Raji (cell line): Measurements from ENCODE around the gene TSPAN12.

Source experiments
- POLR2A ChIP-seq: IDR thresholded peaks from 2 replicates; pipeline ENCODE4 v1.6.1; 2011; ENCODE audit warnings: low read depth, low read length, control low read depth; ENCODE audit not compliant: insufficient read depth

The TSPAN12 gene

GRCh38 chr7:120819861-120820260 lies 38.1 kb downstream of the TSPAN12 start:
- TF ChIP-seq POLR2A = no peak

- TF ChIP-seq POLR2A = no peak
Measured at GRCh38 chr7:120817851-120818250, 40.1 kb downstream of the TSPAN12 start.

GRCh38 chr7:120814253-120814939 lies 43.5 kb downstream of the TSPAN12 start:
- TF ChIP-seq POLR2A = no peak

- TF ChIP-seq POLR2A = no peak
Measured at GRCh38 chr7:120813546-120814252, 44.2 kb downstream of the TSPAN12 start.

- no peak for TF ChIP-seq POLR2A
Measured at GRCh38 chr7:120813089-120813488, 44.9 kb downstream of the TSPAN12 start.

- no peak for TF ChIP-seq POLR2A
Measured at GRCh38 chr7:120809260-120809659, 48.7 kb downstream of the TSPAN12 start.

- no peak for TF ChIP-seq POLR2A
Measured at GRCh38 chr7:120807390-120807789, 50.6 kb downstream of the TSPAN12 start.

GRCh38 chr7:120806669-120807068 lies 51.3 kb downstream of the TSPAN12 start:
- no peak for TF ChIP-seq POLR2A

- TF ChIP-seq POLR2A = no peak
Measured at GRCh38 chr7:120805636-120806388, 52.1 kb downstream of the TSPAN12 start.

GRCh38 chr7:120802751-120803150 lies 55.2 kb downstream of the TSPAN12 start:
- TF ChIP-seq POLR2A = no peak

- TF ChIP-seq POLR2A = no peak
Measured at GRCh38 chr7:120799813-120800475, 58.0 kb downstream of the TSPAN12 start.

GRCh38 chr7:120799147-120799546 lies 58.8 kb downstream of the TSPAN12 start:
- TF ChIP-seq POLR2A = no peak

- no peak for TF ChIP-seq POLR2A
Measured at GRCh38 chr7:120797026-120797645, 60.8 kb downstream of the TSPAN12 start.

- no peak for TF ChIP-seq POLR2A
Measured at GRCh38 chr7:120794106-120794729, 63.7 kb downstream of the TSPAN12 start.
